ENCODE results near the gene XIRP1. TPM values are rescaled to one million over a fixed set of nuclear protein-coding genes. Genes with fewer than 3 reads are reported as not detected.
A peak's percentile ranks its signal among the peaks of the same experiment; 100 is the strongest.

Gene XIRP1
- total RNA-seq, 4 donors from 2014 or later, result not detected

- WGBS, 2 donors, result 96 to 97% methylated on average over 19 to 23 of the region's 23 CpGs
- intact Hi-C loops (cut with DNase I), result loop anchor here (5.0 kb wide), 1 partner anchor 37 kb away; no protein-coding TSS in a partner anchor
- no peak overlapping the region for H3K27ac ChIP-seq
These were observed 47.5 kb downstream of the XIRP1 start for GRCh38 chr3:39144748-39145380.

GRCh38 chr3:39144095-39144747 lies 48.2 kb downstream of the XIRP1 start:
- no peak for DNase-seq
- Histone ChIP-seq H3K27ac (no peak overlapping the region), H3K4me1 (peaks cover 66 to 74% of the 10 kb centered on the region in 2 donors), H3K4me3 (replicated peaks in 1 of 3) (no peak overlapping the region), H3K36me3 (peaks cover 42 to 46% of the 10 kb centered on the region in 2 donors), H3K9me3 (no peaks in the 10 kb centered on the region), H3K27me3 (no peaks in the 10 kb centered on the region)
- no peak for TF ChIP-seq CTCF (IDR thresholded peaks at IDR 0.05)
- TF ChIP-seq POLR2A (IDR thresholded peaks at IDR 0.05), result no peak
- WGBS, 2 donors, result 89 to 95% methylated on average over 20 of the region's 20 CpGs
- intact Hi-C loops (cut with DNase I), result loop anchor here (5.0 kb wide), 1 partner anchor 38 kb away; no protein-coding TSS in a partner anchor

More at GRCh38 chr3:39144748-39145380, 47.5 kb downstream of the XIRP1 start:
- H3K27me3 ChIP-seq, result no peaks in the 10 kb centered on the region
- peaks cover 42 to 46% of the 10 kb centered on the region in 2 donors for H3K36me3 ChIP-seq
- H3K9me3 ChIP-seq, result no peaks in the 10 kb centered on the region
- peaks cover 66 to 74% of the 10 kb centered on the region in 2 donors for H3K4me1 ChIP-seq
- no peak overlapping the region for H3K4me3 ChIP-seq (replicated peaks in 1 of 3)
- DNase-seq, result no peak
- no peak for TF ChIP-seq POLR2A (IDR thresholded peaks at IDR 0.05)
- TF ChIP-seq CTCF (IDR thresholded peaks at IDR 0.05), result no peak

- intact Hi-C loops (cut with DNase I), result loop anchor here (5.0 kb wide), 1 partner anchor 39 kb away; no protein-coding TSS in a partner anchor
- no peak for TF ChIP-seq POLR2A (IDR thresholded peaks at IDR 0.05)
- TF ChIP-seq CTCF (IDR thresholded peaks at IDR 0.05), result no peak
- no peak overlapping the region for H3K4me3 ChIP-seq (replicated peaks in 1 of 3)
- DNase-seq, result no peak
- 88 to 95% methylated on average over 13 to 14 of the region's 14 CpGs for WGBS, 2 donors
- H3K4me1 ChIP-seq, result peaks cover 64 to 72% of the 10 kb centered on the region in 2 donors
- no peaks in the 10 kb centered on the region for H3K27me3 ChIP-seq
- H3K36me3 ChIP-seq, result peaks cover 42 to 46% of the 10 kb centered on the region in 2 donors
- H3K9me3 ChIP-seq, result no peaks in the 10 kb centered on the region
- H3K27ac ChIP-seq, result peak overlapping the region in 2 of 3 donors; percentile 89 to 92
These were observed 49.1 kb downstream of the XIRP1 start for GRCh38 chr3:39143051-39143885.

GRCh38 chr3:39142067-39142466 lies 50.3 kb downstream of the XIRP1 start:
- peaks cover 42 to 46% of the 10 kb centered on the region in 2 donors for H3K36me3 ChIP-seq
- H3K4me3 ChIP-seq (replicated peaks in 1 of 3), result no peak overlapping the region
- peak overlapping the region; percentile 89 to 94 (median 92) for H3K27ac ChIP-seq

More at GRCh38 chr3:39142067-39142466, 50.3 kb downstream of the XIRP1 start:
- TF ChIP-seq CTCF (IDR thresholded peaks at IDR 0.05), result no peak
- TF ChIP-seq POLR2A (IDR thresholded peaks at IDR 0.05), result no peak
- Histone ChIP-seq H3K9me3 (no peaks in the 10 kb centered on the region), H3K4me1 (peaks cover 52 to 60% of the 10 kb centered on the region in 2 donors), H3K27me3 (no peaks in the 10 kb centered on the region)
- 58 to 79% methylated on average over 5 of the region's 5 CpGs for WGBS, 2 donors
- no peak for DNase-seq
- intact Hi-C loops (cut with DNase I), result loop anchor here (5.0 kb wide), 1 partner anchor 40 kb away; no protein-coding TSS in a partner anchor

Measured in thyroid gland (tissue), 4 donors.